GM23338 (cell line): Measurements from ENCODE around the gene RET.

ENCODE experiments used
- CREB1 ChIP-seq: fragments of 250-450 bp; sonication (Bioruptor Pico); IDR thresholded peaks from 2 replicates; pipeline ENCODE4 v1.5.0; 2020; ENCODE audit warnings: low read depth, mild to moderate bottlenecking, moderate library complexity
- CTCF ChIP-seq, 2 experiments: fragments of 200-600 bp in 1 of 2; sonication (generic) in 1 of 2; conservative IDR thresholded peaks; 2 replicates each; pipeline versions ENCODE4 v1.5.1 to v1.6.1; 2016 to 2017; ENCODE audit warnings: antibody characterized with exemption in 2 of 2, low read depth in 2 of 2, mild to moderate bottlenecking in 2 of 2, moderate library complexity in 1 of 2
- EZH2 ChIP-seq: fragments of 200-600 bp; sonication (generic); IDR thresholded peaks from one replicate; pipeline ENCODE4 v1.8.0; 2017; ENCODE audit warnings: antibody characterized with exemption, mild to moderate bottlenecking, low read depth; ENCODE audit not compliant: unreplicated experiment
- EZH2phosphoT487 ChIP-seq: fragments of 200-600 bp; sonication (generic); IDR thresholded peaks from one replicate; pipeline ENCODE4 v1.8.1; 2018; ENCODE audit warnings: antibody characterized with exemption; ENCODE audit not compliant: unreplicated experiment
- NANOG ChIP-seq: IDR thresholded peaks from 2 replicates; pipeline ENCODE4 v1.6.1; 2016; ENCODE audit warnings: antibody characterized with exemption, borderline replicate concordance
- POLR2AphosphoS5 ChIP-seq: IDR thresholded peaks from 2 replicates; pipeline ENCODE4 v1.6.1; 2016; ENCODE audit warnings: antibody characterized with exemption, low read depth
- TF ChIP-seq, protein P1 (sequence below): IDR thresholded peaks from one replicate; pipeline ENCODE4 v1.6.1; 2018; ENCODE audit warnings: antibody characterized with exemption; ENCODE audit not compliant: unreplicated experiment

DNA sequence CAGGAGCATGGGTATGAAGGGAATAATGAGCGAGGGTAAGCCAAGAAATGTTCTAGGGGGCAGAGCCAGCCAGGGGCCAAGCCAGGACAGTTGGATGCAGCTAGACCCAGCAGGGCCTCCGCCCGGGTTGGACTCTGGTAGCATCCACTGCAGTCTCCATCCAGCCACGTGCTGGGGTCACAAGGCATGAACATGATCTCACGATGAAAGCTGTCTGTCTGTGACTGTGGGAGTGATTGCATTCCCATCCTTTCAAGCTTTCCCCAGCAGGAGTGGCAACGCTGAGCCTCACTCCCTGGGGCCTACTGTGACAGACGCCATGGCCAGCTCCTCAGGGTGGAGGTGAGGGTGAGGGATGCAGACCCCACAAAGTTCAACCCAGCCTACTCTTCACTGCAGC is 47.8 kb upstream of the RET start:
- TF ChIP-seq CTCF (conservative IDR thresholded peaks at IDR 0.05; ENCODE audit: low read depth in 2 of 2) (no peak), EZH2phosphoT487 (no peak), NANOG (no peak), EZH2 (no peak), POLR2AphosphoS5 (no peak), CREB1 (CRISPR knock-in tag) (no peak)
- TF ChIP-seq, protein P1, sequence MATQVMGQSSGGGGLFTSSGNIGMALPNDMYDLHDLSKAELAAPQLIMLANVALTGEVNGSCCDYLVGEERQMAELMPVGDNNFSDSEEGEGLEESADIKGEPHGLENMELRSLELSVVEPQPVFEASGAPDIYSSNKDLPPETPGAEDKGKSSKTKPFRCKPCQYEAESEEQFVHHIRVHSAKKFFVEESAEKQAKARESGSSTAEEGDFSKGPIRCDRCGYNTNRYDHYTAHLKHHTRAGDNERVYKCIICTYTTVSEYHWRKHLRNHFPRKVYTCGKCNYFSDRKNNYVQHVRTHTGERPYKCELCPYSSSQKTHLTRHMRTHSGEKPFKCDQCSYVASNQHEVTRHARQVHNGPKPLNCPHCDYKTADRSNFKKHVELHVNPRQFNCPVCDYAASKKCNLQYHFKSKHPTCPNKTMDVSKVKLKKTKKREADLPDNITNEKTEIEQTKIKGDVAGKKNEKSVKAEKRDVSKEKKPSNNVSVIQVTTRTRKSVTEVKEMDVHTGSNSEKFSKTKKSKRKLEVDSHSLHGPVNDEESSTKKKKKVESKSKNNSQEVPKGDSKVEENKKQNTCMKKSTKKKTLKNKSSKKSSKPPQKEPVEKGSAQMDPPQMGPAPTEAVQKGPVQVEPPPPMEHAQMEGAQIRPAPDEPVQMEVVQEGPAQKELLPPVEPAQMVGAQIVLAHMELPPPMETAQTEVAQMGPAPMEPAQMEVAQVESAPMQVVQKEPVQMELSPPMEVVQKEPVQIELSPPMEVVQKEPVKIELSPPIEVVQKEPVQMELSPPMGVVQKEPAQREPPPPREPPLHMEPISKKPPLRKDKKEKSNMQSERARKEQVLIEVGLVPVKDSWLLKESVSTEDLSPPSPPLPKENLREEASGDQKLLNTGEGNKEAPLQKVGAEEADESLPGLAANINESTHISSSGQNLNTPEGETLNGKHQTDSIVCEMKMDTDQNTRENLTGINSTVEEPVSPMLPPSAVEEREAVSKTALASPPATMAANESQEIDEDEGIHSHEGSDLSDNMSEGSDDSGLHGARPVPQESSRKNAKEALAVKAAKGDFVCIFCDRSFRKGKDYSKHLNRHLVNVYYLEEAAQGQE, result no peak
